ENCODE results near the gene NBAS. TPM values are rescaled to one million over a fixed set of nuclear protein-coding genes. Genes with fewer than 3 reads are reported as not detected.

Gene NBAS
- polyA plus RNA-seq, 1 experiment = 35.6 TPM

- DNase-seq (ENCODE audit: low read depth) = no peak
- no peaks in the 10 kb centered on the region for H3K27me3 ChIP-seq (ENCODE audit: control insufficient read depth, insufficient read depth, low read length)
- ChIA-PET CTCF (no interaction called here), POLR2A (no interaction called here)
- H3K4me3 ChIP-seq (ENCODE audit: low read depth, low read length) = no peak overlapping the region
- peaks cover 5% of the 10 kb centered on the region; the same call in 1 of the 2 replicates for H3K36me3 ChIP-seq (ENCODE audit: control insufficient read depth, insufficient read depth, low read length)
- no peak for TF ChIP-seq CTCF (IDR thresholded peaks at IDR 0.05; ENCODE audit: insufficient read depth, low read depth, low read length)
These were observed 376.6 kb downstream of the NBAS start for GRCh38 chr2:15184491-15184890.

- DNase-seq (ENCODE audit: low read depth) = no peak
- no peak for TF ChIP-seq CTCF (IDR thresholded peaks at IDR 0.05; ENCODE audit: insufficient read depth, low read depth, low read length)
- Histone ChIP-seq H3K4me3 (ENCODE audit: low read depth, low read length) (no peak overlapping the region), H3K27me3 (ENCODE audit: control insufficient read depth, insufficient read depth, low read length) (no peaks in the 10 kb centered on the region), H3K36me3 (ENCODE audit: control insufficient read depth, insufficient read depth, low read length) (peaks cover 5% of the 10 kb centered on the region; the same call in 1 of the 2 replicates)
- POLR2A ChIA-PET = no interaction called here
- CTCF ChIA-PET = interaction anchor here (0.6 kb wide), 1 partner anchor 357 kb away, joined by 3 read pairs; no protein-coding TSS in a partner anchor
These were observed 378.9 kb downstream of the NBAS start for GRCh38 chr2:15182275-15182674.

DNA sequence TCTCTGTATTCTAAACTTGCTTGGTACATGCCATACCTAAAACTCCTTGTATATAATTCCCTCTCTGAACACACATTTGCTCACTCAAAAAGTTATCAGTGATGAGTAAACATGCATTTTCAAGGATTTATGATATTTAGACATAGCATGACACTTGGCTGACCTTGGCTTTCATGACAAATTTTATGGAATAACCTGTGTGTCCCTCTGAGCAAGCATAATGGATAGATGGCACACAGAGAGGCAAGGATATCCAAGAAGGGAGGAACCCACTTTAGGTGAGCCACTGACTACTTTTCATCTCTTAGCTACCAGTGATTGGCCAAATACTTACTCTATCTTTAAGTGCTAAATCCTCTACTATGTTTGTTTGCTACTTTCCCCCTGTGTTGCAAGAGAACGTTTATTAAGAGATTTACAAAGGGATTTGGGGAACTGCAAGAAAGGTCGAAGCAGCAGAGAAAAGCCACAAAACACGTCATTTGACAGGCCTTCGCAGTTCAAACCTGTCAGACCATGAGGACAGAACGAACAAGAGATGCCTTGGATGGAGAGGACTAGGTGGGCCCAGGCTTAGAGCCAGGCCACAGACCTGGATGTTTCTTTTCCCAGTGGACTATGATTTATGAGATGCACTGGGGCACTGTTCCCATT is 379.9 kb downstream of the NBAS start:
- TF ChIP-seq CTCF (IDR thresholded peaks at IDR 0.05; ENCODE audit: insufficient read depth, low read depth, low read length) = no peak
- CTCF ChIA-PET = no interaction called here
- no peak for DNase-seq (ENCODE audit: low read depth)

GRCh38 chr2:15180379-15180778 is 380.8 kb downstream of the NBAS start:
- no peak overlapping the region for H3K4me3 ChIP-seq (ENCODE audit: low read depth, low read length)
- ChIA-PET CTCF (interaction anchor here (0.7 to 1.2 kb wide), 2 partner anchors 11 to 1754 kb away, joined by 3 to 4 read pairs; no protein-coding TSS in a partner anchor), POLR2A (no interaction called here)
- H3K27me3 ChIP-seq (ENCODE audit: control insufficient read depth, insufficient read depth, low read length) = no peaks in the 10 kb centered on the region
- no peak for TF ChIP-seq CTCF (IDR thresholded peaks at IDR 0.05; ENCODE audit: insufficient read depth, low read depth, low read length)
- peaks cover 5% of the 10 kb centered on the region; the same call in 1 of the 2 replicates for H3K36me3 ChIP-seq (ENCODE audit: control insufficient read depth, insufficient read depth, low read length)
- DNase-seq (ENCODE audit: low read depth) = no peak

More for the DNA sequence above, 379.9 kb downstream of the NBAS start:
- Histone ChIP-seq H3K36me3 (ENCODE audit: control insufficient read depth, insufficient read depth, low read length) (peaks cover 5% of the 10 kb centered on the region; the same call in 1 of the 2 replicates), H3K4me3 (ENCODE audit: low read depth, low read length) (no peak overlapping the region), H3K27me3 (ENCODE audit: control insufficient read depth, insufficient read depth, low read length) (no peaks in the 10 kb centered on the region)
- POLR2A ChIA-PET = no interaction called here

DNA sequence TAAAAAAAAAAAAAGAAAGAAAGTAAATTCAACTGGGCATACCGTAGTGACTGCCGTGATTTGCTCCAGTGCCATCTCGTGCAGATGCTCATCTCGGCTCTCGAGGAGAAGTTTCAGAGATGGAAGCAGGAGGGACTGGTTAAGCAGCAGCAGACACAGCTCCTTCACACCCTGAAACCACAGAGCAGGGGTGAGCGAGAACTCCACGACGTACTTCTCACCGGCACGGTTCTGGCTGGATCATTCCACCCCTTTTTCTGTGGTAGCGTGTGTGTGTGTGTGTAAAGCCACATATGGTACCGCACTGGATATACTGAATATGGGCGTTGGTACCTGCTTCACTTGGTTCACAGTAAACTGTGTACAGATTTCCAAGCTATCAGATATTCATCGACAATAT is 382.2 kb downstream of the NBAS start:
- no peak for TF ChIP-seq CTCF (IDR thresholded peaks at IDR 0.05; ENCODE audit: insufficient read depth, low read depth, low read length)
- H3K36me3 ChIP-seq (ENCODE audit: control insufficient read depth, insufficient read depth, low read length) = peaks cover 4% of the 10 kb centered on the region; the same call in 1 of the 2 replicates
- DNase-seq (ENCODE audit: low read depth) = no peak
- CTCF ChIA-PET = no interaction called here
- H3K4me3 ChIP-seq (ENCODE audit: low read depth, low read length) = no peak overlapping the region
- POLR2A ChIA-PET = no interaction called here
- H3K27me3 ChIP-seq (ENCODE audit: control insufficient read depth, insufficient read depth, low read length) = no peaks in the 10 kb centered on the region

All from BJ (cell line).